GM18519 (cell line): Measurements from ENCODE around the gene ADPRHL1.

Experiments
- ATAC-seq: cut with Tn5 transposase; IDR thresholded peaks from one replicate; pipeline ENCODE4 v1.9.1; 2021; ENCODE audit warnings: mild to moderate bottlenecking, moderate library complexity; ENCODE audit not compliant: unreplicated experiment, low FRiP score

The ADPRHL1 gene

DNA sequence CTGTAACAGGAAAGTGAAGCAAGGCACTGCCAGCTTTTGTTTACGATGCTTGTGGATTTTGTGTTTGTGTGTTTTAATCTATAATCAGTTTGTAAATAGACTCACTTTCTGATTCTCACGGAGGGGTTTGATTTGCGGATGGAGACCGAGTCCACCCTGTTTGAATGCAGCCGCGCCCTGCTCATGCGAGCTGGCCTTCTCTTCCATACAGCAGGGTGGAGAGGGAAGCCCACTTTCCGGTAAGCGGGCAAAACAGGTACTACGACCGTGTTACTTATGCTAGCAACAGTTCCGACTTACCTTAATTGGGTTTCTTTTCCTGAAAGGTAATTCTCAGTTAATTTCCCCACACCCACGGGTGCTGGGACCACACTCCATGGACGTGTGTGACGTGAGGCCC lies 33.1 kb downstream of the ADPRHL1 start:
- ATAC-seq: no peak

DNA sequence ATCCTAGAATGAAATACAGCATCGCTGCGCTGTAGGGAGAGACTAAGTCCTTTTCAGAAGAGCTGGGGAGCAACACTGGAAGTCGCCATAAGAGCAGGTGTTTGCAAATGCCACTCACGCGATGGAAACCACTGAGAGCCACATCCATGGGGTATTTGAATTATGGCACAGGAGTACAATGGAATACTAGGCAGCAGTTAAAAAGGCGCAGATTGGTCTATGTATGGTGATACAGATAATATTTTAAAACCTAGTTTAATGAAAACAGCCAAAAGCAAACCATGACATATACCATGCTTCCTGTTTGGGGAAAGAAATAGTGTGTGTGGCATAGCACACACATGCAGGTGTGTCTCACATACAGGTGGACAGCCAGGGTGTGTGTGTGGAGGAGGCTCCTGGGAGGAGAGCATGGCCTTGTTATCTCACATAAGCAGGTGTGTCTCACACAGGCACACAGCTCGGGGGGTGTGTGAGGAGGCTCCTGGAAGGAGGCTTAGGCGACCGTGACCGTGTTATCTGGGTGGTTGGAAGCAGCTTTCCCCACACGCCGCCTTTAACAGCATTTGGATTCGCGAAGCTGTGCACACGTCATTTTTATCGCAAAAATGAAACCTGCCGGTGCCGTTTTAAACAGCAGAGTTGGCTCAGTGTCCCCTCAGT lies 33.6 kb downstream of the ADPRHL1 start:
- no peak for ATAC-seq

DNA sequence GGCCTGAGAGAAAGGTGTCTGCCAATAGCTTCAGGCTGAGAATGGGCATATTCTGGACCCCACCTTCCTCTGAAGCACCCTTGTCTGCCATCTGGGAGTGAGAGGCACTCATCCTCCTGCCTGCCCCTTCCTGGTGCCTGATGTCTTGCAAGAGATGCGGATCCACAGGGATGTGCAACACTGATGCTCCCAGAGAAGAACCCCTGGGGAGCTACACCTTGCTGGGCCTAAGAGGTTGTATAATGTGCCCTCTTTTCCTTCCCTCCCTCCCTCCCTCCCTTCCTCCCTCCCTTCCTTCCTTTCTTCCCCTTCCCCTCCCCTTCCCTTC lies 34.6 kb downstream of the ADPRHL1 start:
- no peak for ATAC-seq

DNA sequence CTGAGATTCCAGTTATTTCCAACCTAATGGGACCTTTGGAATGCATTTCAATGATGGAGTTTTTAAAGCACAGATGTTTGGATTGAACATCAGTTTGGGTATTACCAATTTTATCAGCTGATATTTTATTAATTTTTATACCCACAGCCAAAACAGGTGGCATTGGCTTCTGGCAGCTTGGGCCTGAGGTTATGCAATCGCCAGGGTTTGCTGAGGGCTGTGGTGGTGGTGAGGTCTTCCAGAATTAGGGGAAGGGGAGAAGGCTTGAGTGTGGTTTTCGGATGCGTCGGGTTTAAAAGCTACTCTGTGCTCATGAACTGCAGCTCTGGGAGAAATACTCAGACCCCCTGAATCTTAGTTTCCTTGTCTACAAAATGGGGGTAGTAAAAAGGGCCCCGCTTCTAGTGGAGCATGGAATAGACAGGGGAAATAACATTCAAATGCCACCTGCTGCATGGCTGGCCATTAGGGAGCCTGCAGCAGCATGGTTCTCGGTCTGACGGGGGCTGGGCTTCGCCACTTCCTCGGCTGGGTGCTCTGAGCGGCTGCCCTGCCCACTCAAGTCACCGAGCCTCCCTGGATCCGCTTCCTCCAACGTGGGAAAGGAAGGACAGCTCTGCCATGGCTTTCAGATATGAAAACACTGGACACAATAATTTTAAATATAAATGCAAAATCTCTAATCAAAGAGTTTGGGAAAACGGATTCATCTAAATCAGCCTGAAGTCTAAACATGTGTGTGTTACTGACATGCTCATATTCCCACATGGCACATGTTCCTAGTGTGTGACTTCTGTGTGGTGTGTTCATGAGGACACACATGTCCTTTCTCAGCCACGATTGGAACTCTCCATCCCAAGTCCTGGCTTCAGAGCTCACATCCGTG lies 35.2 kb downstream of the ADPRHL1 start:
- ATAC-seq: no peak

DNA sequence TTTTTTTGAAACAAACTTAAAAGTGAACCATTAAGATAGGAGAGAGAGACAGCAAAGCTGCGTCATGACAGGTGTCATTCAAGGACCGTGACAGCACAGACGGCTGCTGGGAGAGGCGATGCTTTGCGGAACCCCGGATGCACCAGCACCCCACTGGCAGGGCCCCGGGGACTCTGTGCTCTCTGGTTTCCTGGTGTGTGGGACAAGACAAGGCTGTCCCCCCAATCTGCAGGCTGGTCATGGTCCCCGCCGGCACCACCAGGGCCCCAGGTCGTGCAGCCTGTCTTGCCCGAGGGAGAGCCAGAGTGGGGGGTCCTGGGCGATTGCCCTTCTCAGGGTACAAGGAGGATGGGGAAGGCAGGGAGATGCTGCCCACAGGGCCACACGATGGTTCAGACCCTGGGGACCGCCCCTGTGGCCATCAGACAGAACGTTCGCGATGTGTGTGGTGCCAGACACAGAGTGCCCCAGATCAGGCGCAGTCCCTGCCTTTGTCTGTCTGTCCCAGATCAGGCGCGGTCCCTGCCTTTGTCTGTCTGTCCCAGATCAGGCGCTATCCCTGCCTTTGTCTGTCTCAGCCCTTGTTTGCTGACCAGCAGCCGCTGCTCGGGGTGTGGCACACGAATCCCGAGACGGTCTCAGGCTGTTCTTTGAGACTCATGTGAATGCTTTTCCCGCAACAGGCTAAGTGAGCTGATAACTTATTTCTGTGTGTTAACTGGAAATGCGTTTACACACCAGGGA lies 36.1 kb downstream of the ADPRHL1 start:
- no peak for ATAC-seq

DNA sequence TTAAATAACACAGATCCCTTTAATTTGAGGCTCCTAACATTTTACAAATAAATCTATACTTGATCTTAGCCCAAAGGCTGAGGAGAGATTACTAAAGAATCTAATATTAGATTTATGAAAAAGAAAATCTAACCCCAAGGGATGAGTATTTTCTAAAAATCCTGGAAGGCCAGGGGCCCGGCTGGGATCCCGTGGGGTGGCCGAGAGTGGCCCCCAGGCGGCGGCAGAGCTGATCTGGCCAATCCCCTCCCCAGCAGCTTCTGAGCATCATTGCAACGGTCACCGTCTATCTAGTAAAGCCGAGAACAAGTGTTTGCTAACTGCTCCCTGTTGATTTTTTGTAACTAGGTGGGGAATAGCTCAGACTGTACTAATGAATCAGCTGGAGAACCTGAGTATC lies 37.5 kb downstream of the ADPRHL1 start:
- ATAC-seq: no peak

DNA sequence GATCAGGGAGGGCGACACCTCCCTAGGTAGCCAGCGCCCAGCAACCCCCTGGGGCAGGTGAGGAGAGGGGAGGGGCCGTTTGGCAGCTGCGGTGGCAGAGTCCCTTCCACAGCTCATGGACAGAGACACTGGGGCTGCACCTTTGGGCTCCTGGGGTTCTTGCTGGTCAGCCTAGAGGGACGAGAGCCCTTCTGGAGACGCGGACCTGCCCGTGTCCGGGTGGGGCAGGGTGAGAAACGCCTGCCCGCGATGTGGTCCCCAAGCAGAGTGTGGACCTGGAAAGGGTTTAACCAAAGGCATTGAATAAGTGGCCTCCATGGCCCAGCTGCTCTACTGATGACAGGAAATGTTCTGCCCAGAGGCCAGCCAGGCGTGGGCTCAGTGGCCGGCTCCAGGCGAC lies 38.3 kb downstream of the ADPRHL1 start:
- ATAC-seq: no peak

DNA sequence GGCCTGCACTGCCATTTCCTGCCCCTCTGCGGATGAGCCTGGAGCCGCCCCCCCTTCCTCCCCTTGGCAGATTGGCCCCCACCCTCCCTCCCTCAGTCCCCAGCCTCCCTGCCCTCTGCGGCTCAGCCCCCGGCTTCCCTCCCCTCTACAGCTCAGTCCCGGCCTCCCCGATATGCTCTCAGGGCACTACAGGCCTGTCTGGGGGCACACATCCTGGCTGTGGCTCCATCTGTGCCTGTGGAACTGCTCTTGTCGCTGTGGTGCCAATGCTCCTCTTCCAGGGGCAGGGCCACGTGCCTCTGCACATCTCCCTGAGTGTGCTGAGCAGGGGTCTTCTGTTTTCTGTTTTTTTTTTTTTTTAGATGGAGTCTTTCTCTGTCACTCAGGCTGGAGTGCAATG lies 39.0 kb downstream of the ADPRHL1 start:
- no peak for ATAC-seq

DNA sequence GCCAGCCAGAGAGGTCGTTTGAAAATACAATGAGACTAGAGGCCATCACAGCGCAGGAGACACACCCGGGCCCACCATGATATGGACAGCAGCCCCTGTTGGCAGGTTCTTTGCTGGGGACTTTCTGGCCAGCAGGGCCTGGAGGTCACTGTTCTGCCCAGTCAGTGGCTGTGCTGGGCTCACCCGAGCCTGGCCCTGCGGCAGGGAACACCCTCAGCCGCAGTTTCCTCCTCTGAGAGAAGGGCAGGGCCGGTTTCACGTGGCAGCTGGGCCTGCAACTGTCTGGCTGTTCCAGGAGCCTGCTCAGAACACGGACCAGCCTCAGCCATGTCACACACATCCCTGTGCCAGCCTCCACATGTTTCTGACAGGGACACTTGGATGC lies 39.4 kb downstream of the ADPRHL1 start:
- no peak for ATAC-seq

DNA sequence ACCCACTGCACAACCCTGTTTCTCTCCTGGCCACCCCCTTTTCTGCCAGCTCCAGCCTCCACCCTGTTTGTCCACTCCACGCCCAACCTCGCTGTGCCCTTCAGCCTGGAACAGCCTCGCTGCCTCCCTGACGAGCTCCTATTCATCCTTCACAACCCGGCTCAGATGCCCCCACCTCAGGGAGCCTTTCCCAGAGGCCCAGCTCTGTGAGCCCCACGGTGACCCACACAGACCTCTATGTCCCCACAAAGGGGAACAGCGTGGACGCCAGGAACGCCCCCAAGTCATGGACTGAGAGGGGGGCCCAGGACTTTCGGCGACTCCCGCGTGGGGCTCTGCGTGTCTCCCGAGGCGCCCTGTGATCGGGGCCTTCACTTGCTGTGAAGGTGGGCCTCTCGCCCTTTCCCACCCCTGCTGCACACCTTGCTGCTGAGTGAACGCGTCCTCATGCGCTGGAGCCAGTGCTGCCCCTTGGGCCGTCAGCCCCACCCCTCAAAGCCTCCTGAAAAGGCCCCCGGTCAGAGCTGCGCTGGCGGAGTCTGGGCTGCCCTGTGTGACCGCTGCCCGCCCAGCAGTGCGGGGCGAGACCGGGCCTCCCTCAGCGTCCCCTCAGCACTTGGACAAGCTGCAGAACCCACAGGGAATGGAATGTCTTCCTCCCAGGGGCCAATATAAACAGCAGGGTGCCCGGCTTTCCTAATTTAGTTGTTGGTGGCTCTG lies 40.0 kb downstream of the ADPRHL1 start:
- no peak for ATAC-seq

DNA sequence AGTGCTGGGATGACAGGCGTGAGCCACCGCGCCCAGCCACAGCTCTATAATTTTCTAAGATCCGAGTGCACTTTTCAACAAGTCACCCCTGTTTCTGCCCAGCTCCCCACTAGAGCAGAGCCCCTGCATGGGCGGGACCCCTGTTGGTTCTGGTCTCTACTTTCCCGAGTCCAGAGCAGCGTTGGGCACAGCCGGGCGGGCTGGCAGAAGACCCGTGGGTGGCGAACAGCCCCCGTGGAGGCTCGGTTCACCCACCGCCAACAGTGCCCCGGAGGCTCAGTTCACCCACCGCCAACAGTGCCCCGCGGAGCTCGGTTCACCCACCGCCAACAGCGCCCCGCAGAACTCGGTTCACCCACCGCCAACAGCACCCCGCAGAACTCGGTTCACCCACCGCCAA lies 40.8 kb downstream of the ADPRHL1 start:
- ATAC-seq: no peak

DNA sequence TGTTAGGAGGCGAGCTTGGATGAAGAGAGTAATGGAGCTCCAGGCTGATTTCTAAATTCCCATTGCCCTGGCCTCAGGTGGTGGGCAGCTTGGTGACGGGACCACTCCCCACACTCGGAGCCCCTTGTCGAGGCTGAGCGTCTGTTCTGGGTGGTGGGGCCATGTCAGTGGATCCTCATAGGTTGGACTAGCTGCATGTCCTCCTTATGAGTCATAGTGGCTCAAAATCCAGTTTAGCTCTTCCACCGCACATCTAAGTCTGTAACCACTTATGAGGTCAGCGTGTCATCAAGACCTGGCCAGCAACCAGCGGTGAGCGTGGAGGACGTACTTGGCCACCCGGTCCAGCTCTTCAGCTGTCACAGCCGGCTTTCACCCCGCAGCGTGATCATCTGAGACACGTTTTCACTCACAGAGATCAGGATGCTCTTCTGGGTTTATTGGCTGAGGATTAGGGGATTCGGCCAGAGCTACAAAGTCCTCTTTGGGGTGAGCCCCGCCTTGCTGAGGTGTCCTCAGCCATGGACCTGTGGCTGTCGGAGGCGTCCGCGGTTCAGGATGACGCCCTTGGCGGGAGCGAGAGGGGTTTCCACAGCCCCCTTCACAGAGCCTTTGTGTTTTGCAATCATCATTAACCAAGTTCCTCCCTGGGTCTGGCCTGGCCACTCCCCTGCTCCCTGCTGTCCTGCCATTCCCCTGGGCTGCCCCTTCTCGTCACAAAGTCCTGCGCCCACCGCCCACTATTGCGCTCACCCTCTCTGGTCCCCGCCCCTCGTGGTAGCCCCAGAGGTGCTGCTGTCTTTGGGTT lies 41.9 kb downstream of the ADPRHL1 start:
- ATAC-seq: no peak

DNA sequence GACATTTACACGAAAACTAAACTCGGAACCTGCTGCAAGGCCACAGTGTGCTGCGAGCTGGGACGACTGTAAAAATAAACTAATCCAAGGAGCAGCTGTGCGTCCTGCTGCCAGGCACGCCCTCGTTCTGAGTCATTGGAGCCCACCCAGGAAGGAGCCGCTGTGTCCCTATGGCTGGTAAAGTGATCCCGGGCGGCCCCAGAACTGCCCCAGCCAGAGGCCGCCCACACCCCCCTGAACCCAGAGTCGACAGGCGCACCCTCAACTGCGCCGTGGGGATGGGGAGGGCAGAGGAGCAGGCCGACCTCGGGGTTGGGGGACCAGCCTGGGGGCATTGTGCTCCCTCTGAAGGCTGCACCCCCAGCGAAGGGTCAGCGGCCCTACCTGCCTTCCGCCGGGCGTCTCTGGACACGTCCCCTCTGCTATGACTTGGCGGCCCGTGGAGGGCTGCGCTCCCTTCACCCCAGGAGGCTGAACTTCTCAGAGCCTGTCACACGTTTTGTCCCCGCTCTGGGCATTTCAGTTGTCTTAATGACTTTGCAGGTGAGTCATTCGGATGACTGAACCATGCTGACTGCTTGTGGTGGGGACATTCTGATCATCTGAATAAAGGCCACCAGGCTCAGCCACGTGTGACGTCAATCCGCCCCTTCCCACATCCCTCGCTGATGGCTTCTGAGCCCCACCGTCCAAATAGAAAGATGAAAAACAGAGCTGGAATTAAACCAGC lies 42.7 kb downstream of the ADPRHL1 start:
- ATAC-seq: no peak

DNA sequence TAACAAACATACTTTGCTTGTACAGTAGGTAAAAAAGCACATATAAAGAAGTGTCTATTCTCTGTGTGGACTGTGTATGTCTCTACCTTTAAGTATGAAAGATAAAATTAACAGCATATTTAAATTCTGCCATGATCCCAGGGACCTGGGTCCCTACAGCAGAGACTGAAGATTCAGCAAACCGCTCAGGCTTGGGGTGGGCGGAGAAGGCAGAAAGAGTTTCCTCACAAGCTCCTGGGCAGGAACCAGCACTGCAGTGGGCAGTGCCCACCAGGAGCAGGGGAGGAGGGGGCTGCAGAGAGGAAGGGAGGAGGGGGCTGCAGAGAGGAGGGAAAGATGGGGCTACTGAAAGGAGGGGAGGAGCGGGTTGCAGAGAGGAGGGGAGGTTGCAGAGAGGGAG lies 44.7 kb downstream of the ADPRHL1 start:
- no peak for ATAC-seq

DNA sequence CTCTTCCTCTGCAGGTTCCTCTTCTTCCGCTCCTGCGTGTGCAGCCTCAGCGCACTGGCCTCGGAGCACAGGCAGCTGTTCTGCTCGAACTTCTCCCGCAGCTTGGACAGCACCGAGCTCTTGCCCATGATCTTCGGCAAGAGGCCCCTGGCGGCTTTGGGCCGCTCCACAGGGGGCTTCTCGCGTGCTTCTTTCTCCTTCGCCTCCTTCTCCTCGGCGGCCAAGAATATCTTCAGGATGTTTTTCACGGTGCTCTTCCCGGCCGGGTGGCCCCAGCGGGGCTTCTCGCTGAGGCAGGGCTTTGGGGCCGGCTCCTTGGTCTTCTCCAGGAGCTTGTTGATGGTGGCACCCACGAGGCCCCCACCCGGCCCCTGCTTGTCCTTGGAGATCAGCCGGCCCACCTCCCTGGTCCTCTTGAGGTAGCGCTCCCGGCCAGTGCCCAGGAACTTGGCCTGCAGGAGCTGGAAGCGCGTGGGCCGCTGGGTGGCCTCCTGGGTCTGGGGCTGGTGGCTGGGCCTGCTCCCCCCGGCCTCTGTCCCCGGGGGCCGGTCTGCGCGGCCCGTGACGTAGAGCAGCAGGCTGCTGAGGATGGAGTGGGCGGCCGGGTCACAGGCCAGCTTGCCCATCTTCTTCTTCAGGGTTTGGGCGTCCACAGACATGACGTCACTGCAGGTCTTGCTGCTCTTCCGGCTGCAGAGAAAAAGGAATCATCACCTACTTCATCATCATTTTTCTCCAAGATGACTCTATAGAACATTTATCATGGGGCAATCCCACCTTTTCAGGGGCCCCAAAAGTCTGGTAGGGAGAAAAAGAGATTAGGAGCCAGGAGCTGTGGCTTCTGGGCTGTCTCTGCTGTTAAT lies 45.5 kb downstream of the ADPRHL1 start:
- no peak for ATAC-seq

DNA sequence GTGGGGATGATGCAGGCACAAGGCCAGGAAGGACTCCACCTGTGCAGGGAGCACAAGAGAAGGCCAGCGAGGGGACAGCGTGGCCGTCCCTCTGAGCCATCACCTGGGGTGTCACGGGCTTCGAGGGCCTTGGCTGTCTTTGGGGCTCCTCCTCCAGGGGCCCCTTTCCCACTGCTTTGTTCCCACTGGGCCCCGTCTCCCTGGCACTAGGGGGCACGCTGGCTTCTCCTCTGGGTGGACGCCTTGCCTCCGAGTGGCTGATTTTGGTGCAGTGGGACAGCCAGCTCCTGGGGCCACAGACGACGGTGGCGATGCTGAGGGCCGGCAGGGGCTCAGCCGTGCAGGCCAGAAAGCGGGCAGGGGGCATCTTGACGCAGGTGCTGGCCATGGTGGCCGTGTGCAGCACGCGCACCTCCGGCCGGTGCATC lies 46.2 kb downstream of the ADPRHL1 start:
- no peak for ATAC-seq

DNA sequence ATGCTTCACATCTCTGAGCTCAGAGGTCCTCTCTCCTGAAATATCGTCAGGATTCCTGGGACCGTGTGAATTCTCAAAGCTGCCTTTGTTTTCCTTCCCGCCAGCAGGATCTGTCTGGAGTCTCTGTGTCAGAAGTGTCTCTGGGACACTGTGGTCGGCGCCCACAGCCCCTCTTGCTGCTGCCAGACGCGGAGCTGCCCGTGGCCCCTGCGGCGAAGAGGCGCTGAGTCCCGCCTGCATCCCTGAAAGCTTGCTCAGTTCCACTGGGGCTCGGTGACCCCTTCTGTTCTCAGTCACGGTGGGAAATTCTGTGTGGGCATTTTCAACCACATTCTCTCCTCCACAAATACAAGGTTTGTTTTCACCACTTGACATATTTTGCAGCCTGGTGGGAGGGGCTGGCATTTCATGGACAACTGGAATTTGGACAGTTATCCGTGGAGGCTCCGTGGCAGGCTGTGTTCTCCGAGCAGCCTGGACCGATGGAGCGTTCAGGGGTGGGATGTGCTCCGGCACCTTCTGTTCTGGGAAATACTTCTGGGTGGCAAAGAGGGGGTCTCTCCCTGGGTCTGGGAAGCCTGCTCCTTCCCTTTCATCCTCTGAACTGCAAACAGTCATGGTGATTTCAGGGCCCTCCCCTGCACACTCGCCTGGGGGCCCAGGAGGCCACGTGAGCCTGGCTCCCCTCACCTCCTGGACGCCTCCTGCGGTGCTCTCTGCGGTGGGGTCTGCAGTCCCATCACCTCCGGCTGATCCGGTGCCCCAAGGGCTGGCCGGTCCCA lies 46.8 kb downstream of the ADPRHL1 start:
- no peak for ATAC-seq
